ENCODE data around the gene UBA6. TPM values are rescaled to one million over a fixed set of nuclear protein-coding genes. Genes with fewer than 3 reads are reported as not detected.

The UBA6 gene
- total and polyA plus RNA-seq, 2 of the 4 experiments (the other 2 are of a cell fraction), result 29.2 to 268 TPM

GRCh38 chr4:67651536-67651935 lies 49.4 kb downstream of the UBA6 start:
- ATAC-seq (ENCODE audit: low read depth) (no peak), DNase-seq (no peak)
- H2AFZ ChIP-seq (replicated peaks; ENCODE audit: low read length, poor library complexity), result no peak overlapping the region
- no TSS peak for BruUV-seq (replicated peaks)
- no peak overlapping the region for H4K5ac ChIP-seq (ENCODE audit: low read depth, low read length)
- no peak overlapping the region for H3K56ac ChIP-seq (ENCODE audit: extremely low read depth, insufficient read depth, low read length)
- H4K20me1 ChIP-seq (ENCODE audit: insufficient read depth, low read length), result no peaks in the 10 kb centered on the region
- H2BK120ac ChIP-seq (ENCODE audit: low read depth, low read length), result no peak overlapping the region
- peaks cover 9% of the 10 kb centered on the region for H3K36me3 ChIP-seq (ENCODE audit: control insufficient read depth, insufficient read depth, low read length)
- no peak overlapping the region for H3K4me2 ChIP-seq (ENCODE audit: low read depth, low read length)
- no peaks in the 10 kb centered on the region for H3K9me1 ChIP-seq (ENCODE audit: insufficient read depth, low read length)
- H3K18ac ChIP-seq (ENCODE audit: low read depth, low read length), result no peak overlapping the region
- H3K23ac ChIP-seq (ENCODE audit: low read depth, low read length), result no peak overlapping the region
- dilution Hi-C loops (cut with HindIII; ENCODE audit: low sequenced_read_pairs, unreplicated experiment) (no loop called here), intact Hi-C loops (cut with micrococcal nuclease) (no loop called here), in situ Hi-C loops (cut with MboI; ENCODE audit: low sequenced_read_pairs) (no loop called here)
- H3K4me3 ChIP-seq (ENCODE audit: insufficient read depth, low read depth, low read length), result no peak overlapping the region
- no peak overlapping the region for H2AK5ac ChIP-seq (ENCODE audit: low read depth, low read length)
- no peak overlapping the region for H2BK5ac ChIP-seq (ENCODE audit: low read depth, low read length, poor library complexity, severe bottlenecking)
- H2BK15ac ChIP-seq (ENCODE audit: low read depth, low read length), result no peak overlapping the region
- no peak overlapping the region for H3K9ac ChIP-seq (ENCODE audit: low read depth, low read length)
- H3K27ac ChIP-seq (ENCODE audit: insufficient read depth, low read length), result no peak overlapping the region
- H3K4me1 ChIP-seq (ENCODE audit: control insufficient read depth, insufficient read depth, low read length), result no peaks in the 10 kb centered on the region
- no peak overlapping the region for H4K91ac ChIP-seq (ENCODE audit: insufficient read depth, low read depth, low read length)
- TF ChIP-seq SMC3 (IDR thresholded peaks at IDR 0.05; ENCODE audit: low read depth, low read length), result no peak
- no peak for TF ChIP-seq NFE2L2 (IDR thresholded peaks at IDR 0.05; ENCODE audit: low read depth, low read length)
- no peak for TF ChIP-seq BHLHE40 (IDR thresholded peaks at IDR 0.05; ENCODE audit: low read depth, low read length)
- no peak for TF ChIP-seq POLR2A (IDR thresholded peaks at IDR 0.05; ENCODE audit: low read depth, low read length)
- no peak for TF ChIP-seq FOS (IDR thresholded peaks at IDR 0.05; ENCODE audit: low read depth, low read length)
- TF ChIP-seq RAD21 (IDR thresholded peaks at IDR 0.05; ENCODE audit: low read length), result no peak
- TF ChIP-seq USF2 (IDR thresholded peaks at IDR 0.05; ENCODE audit: low read depth, low read length), result no peak
- no peak for TF ChIP-seq MXI1 (IDR thresholded peaks at IDR 0.05; ENCODE audit: borderline replicate concordance, low read depth, low read length)
- TF ChIP-seq RCOR1 (IDR thresholded peaks at IDR 0.05; ENCODE audit: insufficient replicate concordance, low read length), result no peak
- no peak overlapping the region for H3K14ac ChIP-seq (replicated peaks; ENCODE audit: low read depth, low read length)
- no peaks in the 10 kb centered on the region for H3K9me3 ChIP-seq (ENCODE audit: control insufficient read depth, insufficient read depth, low read length)
- peaks cover 0 to 4% of the 10 kb centered on the region in 2 experiments; a peak in 2 of 4 replicates for H3K79me1 ChIP-seq (ENCODE audit: low read depth in 1 of 2, low read length in 2 of 2)
- POLR2A ChIA-PET (ENCODE audit: unreplicated experiment), result no interaction called here
- H2AK9ac ChIP-seq (replicated peaks; ENCODE audit: low read depth, low read length, poor library complexity), result no peak overlapping the region
- H2BK20ac ChIP-seq (ENCODE audit: low read depth, low read length), result no peak overlapping the region
- H3K27me3 ChIP-seq (ENCODE audit: control insufficient read depth, insufficient read depth, low read length), result no peaks in the 10 kb centered on the region
- no peak overlapping the region for H3K4ac ChIP-seq (ENCODE audit: low read depth, low read length)
- no peak overlapping the region for H4K8ac ChIP-seq (ENCODE audit: low read depth in 2 of 2, low read length in 2 of 2)
- CTCF ChIA-PET, result no interaction called here
